Keratinocyte (primary cell): ENCODE results near the gene MCF2L2.

ENCODE experiments used
- CTCF ChIP-seq, 3 experiments: IDR thresholded peaks in 1 of 3; conservative IDR thresholded peaks in 1 of 3; optimal IDR thresholded peaks in 1 of 3; 2 replicates in 2 of 3; 3 replicates in 1 of 3; pipeline versions ENCODE3 to v1.5.1; 2011; ENCODE audit warnings: low read length in 3 of 3, mild to moderate bottlenecking in 3 of 3, moderate library complexity in 2 of 3, control low read depth in 1 of 3, inconsistent platforms in 1 of 3; ENCODE audit not compliant: insufficient read depth in 2 of 3; ENCODE audit errors: extremely low read depth in 1 of 3
- EZH2 ChIP-seq: IDR thresholded peaks from one replicate; pipeline ENCODE4 v1.6.1; 2012; ENCODE audit warnings: inconsistent platforms, mild to moderate bottlenecking, low read length, moderate library complexity

DNA sequence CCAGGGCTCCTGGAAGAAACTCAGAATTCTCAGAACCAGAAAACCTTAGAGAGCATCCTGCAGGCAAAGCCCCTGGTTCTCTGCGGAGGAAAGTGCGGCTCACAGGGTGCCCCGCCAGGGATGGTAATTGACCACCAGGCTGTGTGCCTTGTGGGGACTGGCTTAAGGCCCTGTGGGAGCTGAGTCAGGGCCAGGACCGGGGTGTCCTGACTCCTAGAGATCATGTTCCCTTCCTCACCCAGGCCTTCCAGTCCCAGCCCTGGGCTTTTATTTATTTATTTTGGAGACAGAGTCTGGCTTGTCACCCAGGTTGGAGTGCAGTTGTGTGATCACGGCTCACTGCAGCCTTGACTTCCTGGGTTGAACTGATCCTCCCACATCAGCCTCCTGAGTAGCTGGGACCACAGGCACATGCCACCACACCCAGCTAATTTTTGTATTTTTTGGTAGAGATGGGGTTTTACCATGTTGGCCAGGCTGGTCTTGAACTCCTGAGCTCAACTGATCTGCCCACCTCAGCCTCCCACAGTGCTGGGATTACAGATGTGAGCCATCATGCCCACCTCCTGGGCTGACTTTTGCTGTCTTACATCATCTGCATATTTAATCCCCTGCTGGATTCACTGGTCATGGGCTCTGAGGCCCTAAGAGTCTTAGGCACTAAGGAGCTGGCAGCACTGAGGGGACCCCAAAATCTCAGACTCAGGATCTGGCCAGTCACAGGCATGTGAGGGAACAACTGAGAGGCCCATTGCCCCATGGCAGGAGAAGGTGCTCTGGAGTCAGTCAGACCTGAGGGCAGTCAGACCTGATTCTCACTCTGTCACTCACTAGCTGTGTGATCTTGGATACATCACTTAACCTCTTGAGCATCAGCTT, 245.4 kb downstream of the MCF2L2 start:
- no peak for TF ChIP-seq CTCF (optimal IDR thresholded peaks at IDR 0.05 in 1 of 3, IDR thresholded peaks at IDR 0.05 in 1 of 3, conservative IDR thresholded peaks at IDR 0.05 in 1 of 3; ENCODE audit: extremely low read depth in 1 of 3, insufficient read depth in 2 of 3, low read length in 3 of 3)
- TF ChIP-seq EZH2 = no peak
